MCF 10A (cell line): Measurements from ENCODE around the gene INAFM1. TPM values are rescaled to one million over a fixed set of nuclear protein-coding genes. Genes with fewer than 3 reads are reported as not detected.

Source experiments
- Bru-seq: library from RNA; stranded (reverse); fragments of 400-500 nt; gene quantifications from one replicate; lab custom pipeline; 2021; lab: Mats Ljungman, UMichigan
- BruChase-seq, 2 experiments: library from RNA; stranded (reverse); fragments of 400-500 nt; gene quantifications; one replicate each; lab custom pipeline; 2021; lab: Mats Ljungman, UMichigan
- BruUV-seq: library from RNA; stranded (reverse); fragments of 400-500 nt; replicated peaks from 2 replicates; lab custom pipeline; 2021; lab: Mats Ljungman, UMichigan
- CTCF ChIA-PET: fragments of 300-600 bp; sonication (Branson Sonifier 250); formaldehyde crosslinking; extraction: SDS; loops from one replicate; lab custom pipeline; 2021; ENCODE audit warnings: antibody characterized with exemption, inconsistent platforms; lab: Yijun Ruan, JAX
- POLR2A ChIA-PET: fragments of 300-600, 350-650 bp; sonication (Branson Sonifier 250); formaldehyde crosslinking; extraction: SDS; loops from one replicate; lab custom pipeline; 2020; ENCODE audit warnings: antibody characterized with exemption, inconsistent platforms; lab: Yijun Ruan, JAX
- DNase-seq: peaks from one replicate; pipeline ENCODE4 v3.0.0-alpha.2; 2018; ENCODE audit not compliant: unreplicated experiment
- H3K27ac Mint-ChIP-seq: one replicate; pipeline ENCODE4 v1.8.0; 2022; ENCODE audit warnings: mild to moderate bottlenecking, low read depth, mixed read lengths; ENCODE audit not compliant: unreplicated experiment
- H3K27me3 Mint-ChIP-seq: one replicate; pipeline ENCODE4 v1.8.0; 2022; ENCODE audit warnings: mixed read lengths; ENCODE audit not compliant: insufficient read depth, unreplicated experiment
- H3K36me3 Mint-ChIP-seq: one replicate; pipeline ENCODE4 v1.8.0; 2022; ENCODE audit warnings: mild to moderate bottlenecking, moderate library complexity, mixed read lengths; ENCODE audit not compliant: insufficient read depth, unreplicated experiment
- H3K4me1 Mint-ChIP-seq: one replicate; pipeline ENCODE4 v1.8.0; 2022; ENCODE audit warnings: mixed read lengths; ENCODE audit not compliant: insufficient read depth, unreplicated experiment
- H3K4me3 Mint-ChIP-seq: one replicate; pipeline ENCODE4 v1.8.0; 2022; ENCODE audit warnings: mild to moderate bottlenecking, moderate library complexity, mixed read lengths; ENCODE audit not compliant: unreplicated experiment
- H3K9me3 Mint-ChIP-seq: one replicate; pipeline ENCODE4 v1.8.0; 2022; ENCODE audit warnings: mixed read lengths; ENCODE audit not compliant: unreplicated experiment
- intact Hi-C: fragments of 100-400 bp; cut with micrococcal nuclease; formaldehyde crosslinking; loops from 2 replicates; pipeline ENCODE4 v1.14.1; 2022
- long read RNA-seq: library from polyadenylated mRNA; stranded (forward); transcript quantifications from one replicate; pipeline ENCODE4 v2.0.0, GENCODE V29; 2022
- total RNA-seq: library from RNA; stranded (reverse); gene quantifications from 2 replicates; pipeline ENCODE4 v1.2.3, GENCODE V29; 2022
- TF ChIP-seq, protein P1 (sequence below): fragments of 200-600 bp; IDR thresholded peaks from one replicate; pipeline ENCODE4 v1.8.0; 2022; ENCODE audit warnings: antibody characterized with exemption, mild to moderate bottlenecking; ENCODE audit not compliant: unreplicated experiment

Gene INAFM1
- 15.0 and 16.8 TPM in 2 replicates for total RNA-seq
- Bru-seq, nascent RNA: percentile 54 among the genes with signal in this experiment
- BruChase-seq, experiment 1, labeled RNA remaining after a 6-hour chase: percentile 82 among the genes with signal in this experiment
- percentile 62 among the genes with signal in this experiment for BruChase-seq, experiment 2, labeled RNA remaining after a 2-hour chase
- long read RNA-seq, partial matches to known transcripts: 0 of 11 reads
- long read RNA-seq, other reads (novel, unspliced or antisense): 9 of 11 reads

DNA sequence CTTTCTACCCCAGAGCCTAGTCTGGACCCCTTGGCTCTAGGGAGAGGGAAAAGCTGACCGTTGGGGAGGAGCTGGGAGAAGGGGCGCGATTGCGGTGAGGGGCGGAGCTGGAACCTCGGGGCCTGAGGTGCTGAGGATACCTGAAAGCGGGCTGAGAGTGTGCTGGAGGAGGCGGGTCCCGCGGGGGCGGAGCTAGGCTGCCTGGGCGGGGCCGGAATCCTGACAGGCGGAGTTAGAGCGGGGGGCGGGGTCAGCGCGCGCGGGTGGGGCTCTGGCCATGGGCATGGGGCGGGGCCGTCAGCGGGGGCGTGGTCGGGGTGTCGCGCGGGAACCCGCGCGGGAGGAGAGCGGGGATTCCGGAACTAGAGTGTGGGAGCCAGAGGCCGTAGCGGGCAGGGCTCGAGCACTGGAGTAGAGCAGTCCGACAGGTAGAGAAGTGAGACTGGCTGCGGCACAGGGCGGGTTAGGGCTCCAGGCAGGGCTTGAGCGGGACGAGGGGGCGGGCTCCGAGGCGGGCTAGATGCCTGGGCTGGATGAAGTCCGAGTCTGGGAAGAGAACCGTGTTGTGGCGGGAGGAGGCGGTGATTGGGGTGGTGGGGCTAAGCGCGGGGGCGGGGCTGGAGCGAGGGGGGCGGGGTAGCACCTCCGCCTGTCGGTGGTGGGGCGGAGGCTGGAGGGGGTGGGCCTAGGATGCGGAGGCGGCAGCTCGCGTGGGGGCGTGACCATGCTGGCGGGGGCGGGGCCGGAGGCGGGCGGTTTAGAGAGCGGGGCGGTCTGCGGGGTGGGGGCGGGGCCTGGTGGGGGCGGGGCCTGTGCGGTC lies at the start of gene INAFM1:
INAFM1 (plus strand) TSS at position 815 of the 820 bp plus-strand sequence. CDS start 35 bp downstream, outside the sequence.
- intact Hi-C loops: loop anchor here (2.0 kb wide), 1 partner anchor 17 kb away; the partner anchor contains the start of gene CCDC9
- BruUV-seq: no TSS peak
- Mint-ChIP-seq H3K27ac (peak within 1 kb of the TSS; percentile 77), H3K27me3 (no peaks in the 10 kb centered on the region), H3K9me3 (no peaks in the 10 kb centered on the region), H3K36me3 (peaks cover 49% of the 10 kb centered on the region), H3K4me1 (peaks cover 16% of the 10 kb centered on the region), H3K4me3 (peak within 1 kb of the TSS; percentile 79)
- DNase-seq: peak; percentile 96
- ChIA-PET POLR2A (interaction anchor here (0.6 to 2.6 kb wide), 19 partner anchors 8 to 1446 kb away, joined by 3 to 53 read pairs (median 4); partner anchors contain the start of genes CCDC9 and DHX34), CTCF (interaction anchor here (0.5 to 1.4 kb wide), 7 partner anchors 8 to 143 kb away, joined by 3 to 5 read pairs (median 4); partner anchors contain the start of genes DHX34 and SAE1)
- TF ChIP-seq, protein P1, sequence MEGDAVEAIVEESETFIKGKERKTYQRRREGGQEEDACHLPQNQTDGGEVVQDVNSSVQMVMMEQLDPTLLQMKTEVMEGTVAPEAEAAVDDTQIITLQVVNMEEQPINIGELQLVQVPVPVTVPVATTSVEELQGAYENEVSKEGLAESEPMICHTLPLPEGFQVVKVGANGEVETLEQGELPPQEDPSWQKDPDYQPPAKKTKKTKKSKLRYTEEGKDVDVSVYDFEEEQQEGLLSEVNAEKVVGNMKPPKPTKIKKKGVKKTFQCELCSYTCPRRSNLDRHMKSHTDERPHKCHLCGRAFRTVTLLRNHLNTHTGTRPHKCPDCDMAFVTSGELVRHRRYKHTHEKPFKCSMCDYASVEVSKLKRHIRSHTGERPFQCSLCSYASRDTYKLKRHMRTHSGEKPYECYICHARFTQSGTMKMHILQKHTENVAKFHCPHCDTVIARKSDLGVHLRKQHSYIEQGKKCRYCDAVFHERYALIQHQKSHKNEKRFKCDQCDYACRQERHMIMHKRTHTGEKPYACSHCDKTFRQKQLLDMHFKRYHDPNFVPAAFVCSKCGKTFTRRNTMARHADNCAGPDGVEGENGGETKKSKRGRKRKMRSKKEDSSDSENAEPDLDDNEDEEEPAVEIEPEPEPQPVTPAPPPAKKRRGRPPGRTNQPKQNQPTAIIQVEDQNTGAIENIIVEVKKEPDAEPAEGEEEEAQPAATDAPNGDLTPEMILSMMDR: no peak

DNA sequence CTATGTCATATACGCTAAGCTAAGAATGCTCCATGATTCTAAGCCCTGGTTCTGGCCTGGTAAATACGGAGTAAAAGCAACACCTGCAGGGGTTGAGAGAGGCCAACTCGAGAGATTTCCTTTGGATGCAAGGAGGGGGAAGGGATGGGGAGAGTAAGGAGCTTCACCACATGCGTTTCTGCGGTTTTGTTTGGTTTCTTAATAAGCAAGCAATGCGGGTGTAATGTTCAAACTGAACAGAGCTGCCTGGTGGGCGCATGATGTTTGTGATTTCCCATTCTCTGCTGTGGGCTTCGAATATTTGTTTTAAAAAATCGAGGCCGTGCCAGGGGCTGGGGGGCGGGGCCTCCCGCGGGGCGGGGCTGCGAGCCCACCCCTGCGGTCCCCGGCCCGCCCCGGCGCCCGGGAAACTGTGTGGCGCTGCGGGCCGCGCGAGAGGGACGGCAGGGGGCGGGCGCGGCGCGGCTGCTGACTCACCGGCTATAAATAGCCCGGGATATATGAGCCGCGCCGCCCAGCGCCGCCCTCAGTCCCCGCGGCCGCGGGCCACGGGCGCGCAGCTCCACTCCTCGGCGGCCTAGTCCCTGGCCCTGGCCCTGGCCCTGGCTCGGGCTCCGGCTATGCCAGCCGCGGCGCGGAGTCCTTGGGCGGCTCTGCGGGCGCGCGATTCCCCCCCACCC lies 48.8 kb upstream of the INAFM1 start:
- TF ChIP-seq, protein P1: peak; percentile 26
- intact Hi-C loops: loop anchor here (1.0 kb wide), 1 partner anchor 16 kb away; no protein-coding TSS in a partner anchor
- Mint-ChIP-seq H3K4me1 (peaks cover 6% of the 10 kb centered on the region), H3K27me3 (no peaks in the 10 kb centered on the region), H3K9me3 (no peaks in the 10 kb centered on the region), H3K36me3 (peaks cover 51% of the 10 kb centered on the region), H3K27ac (no peak overlapping the region), H3K4me3 (peak overlapping the region; percentile 45)
- BruUV-seq: no TSS peak
- DNase-seq: peak; percentile 85
- CTCF ChIA-PET: interaction anchor here (0.6 to 6.0 kb wide), 8 partner anchors 10 to 510 kb away, joined by 3 to 52 read pairs (median 4); no protein-coding TSS in a partner anchor
- POLR2A ChIA-PET: interaction anchor here (0.6 to 7.8 kb wide), 21 partner anchors 10 to 626 kb away, joined by 3 to 56 read pairs (median 7); partner anchors contain the start of genes CCDC9, INAFM1, SAE1 and ZC3H4

DNA sequence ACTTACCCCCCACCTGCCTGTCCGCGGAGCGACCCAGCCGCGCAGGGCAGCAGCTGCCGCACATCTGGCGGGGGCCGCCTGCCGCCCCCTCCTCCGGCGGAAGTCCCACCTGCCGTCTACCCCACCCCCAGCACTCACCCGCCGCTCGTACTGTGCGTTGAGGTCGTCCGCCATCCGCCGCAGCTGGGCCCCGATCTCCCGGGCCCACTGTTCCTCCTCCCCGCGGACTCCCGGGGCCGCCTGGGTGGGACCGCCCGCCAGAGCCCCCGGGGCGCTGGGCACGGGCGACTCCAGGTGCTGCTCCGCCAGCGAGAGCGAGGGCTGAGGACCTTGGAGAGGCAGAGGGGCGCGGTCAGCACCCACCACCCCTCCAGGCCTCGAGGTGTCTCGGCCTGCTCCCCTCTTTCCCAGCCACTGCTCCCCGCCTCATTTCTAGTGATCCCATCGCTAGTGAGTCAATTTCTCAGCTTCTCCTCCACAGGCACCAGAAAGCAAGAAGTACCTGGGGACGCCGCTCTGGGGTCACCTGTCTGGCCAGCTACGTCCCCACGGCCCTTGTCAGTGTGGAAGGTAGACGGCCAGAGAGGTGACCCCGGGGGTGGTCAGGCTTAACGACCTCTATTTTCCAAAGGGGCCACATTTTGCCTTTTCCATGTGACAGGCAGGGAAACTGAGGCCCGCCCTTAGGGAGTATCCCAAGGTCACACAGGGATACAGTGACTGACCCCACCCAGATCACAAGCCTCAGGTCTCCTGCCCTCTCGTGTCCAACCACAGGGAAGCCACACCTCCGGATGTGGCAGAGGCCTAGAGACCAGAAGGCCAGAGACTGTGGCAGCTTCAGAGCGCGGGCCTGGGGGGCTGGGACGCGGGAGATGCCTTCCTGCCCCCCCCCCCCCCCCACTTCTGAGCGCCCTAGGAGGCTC lies 48.0 kb upstream of the INAFM1 start:
- TF ChIP-seq, protein P1: no peak
- peak; percentile 86 for DNase-seq
- Mint-ChIP-seq H3K9me3 (no peaks in the 10 kb centered on the region), H3K27me3 (no peaks in the 10 kb centered on the region), H3K4me1 (peaks cover 9% of the 10 kb centered on the region), H3K4me3 (no peak overlapping the region), H3K27ac (peak overlapping the region; percentile 35), H3K36me3 (peaks cover 42% of the 10 kb centered on the region)
- CTCF ChIA-PET: interaction anchor here (0.6 to 6.0 kb wide), 5 partner anchors 13 to 32 kb away, joined by 3 to 52 read pairs (median 4); no protein-coding TSS in a partner anchor
- BruUV-seq: TSS peak; percentile 72
- POLR2A ChIA-PET: interaction anchor here (0.6 to 7.8 kb wide), 19 partner anchors 10 to 627 kb away, joined by 3 to 56 read pairs (median 7); partner anchors contain the start of genes CCDC9, INAFM1, SAE1 and ZC3H4
- intact Hi-C loops: loop anchor here (1.0 kb wide), 1 partner anchor 16 kb away; no protein-coding TSS in a partner anchor
